Putamen (tissue), 1 donor: ENCODE results near the gene PARG.
"Not testable (repeated sequence)": the region's sequence is repeated elsewhere in the genome, so short reads cannot be mapped to it uniquely, and the experiment has no call there.

ENCODE experiments used
- DNase-seq: peaks from one replicate; pipeline ENCODE4 v3.0.0-alpha.2; 2016; ENCODE audit warnings: low spot score

The PARG gene

GRCh38 chr10:49827297-49827696 lies 114.5 kb downstream of the PARG start:
- DNase-seq: no peak

- DNase-seq: no peak
Measured at GRCh38 chr10:49819234-49819958, 122.4 kb downstream of the PARG start.

- no peak for DNase-seq
Measured at GRCh38 chr10:49817845-49818244, 124.0 kb downstream of the PARG start.

- DNase-seq: no peak
Measured at GRCh38 chr10:49803988-49804387, 137.8 kb downstream of the PARG start.

- DNase-seq: no peak
Measured at GRCh38 chr10:49798275-49798674, 143.6 kb downstream of the PARG start.

- DNase-seq: no peak
Measured at GRCh38 chr10:49791100-49791499, 150.7 kb downstream of the PARG start.

GRCh38 chr10:49784681-49785080 lies 157.1 kb downstream of the PARG start:
- no peak for DNase-seq

GRCh38 chr10:49783645-49784044 lies 158.2 kb downstream of the PARG start:
- no peak for DNase-seq

GRCh38 chr10:49781247-49781646 lies 160.6 kb downstream of the PARG start:
- no peak for DNase-seq

GRCh38 chr10:49778197-49778596 lies 163.6 kb downstream of the PARG start:
- no peak for DNase-seq

GRCh38 chr10:49776851-49777250 lies 165.0 kb downstream of the PARG start:
- DNase-seq: no peak

- no peak for DNase-seq
Measured at GRCh38 chr10:49775014-49775413, 166.8 kb downstream of the PARG start.

- not testable (repeated sequence) for DNase-seq
Measured at GRCh38 chr10:49772944-49773343, 168.9 kb downstream of the PARG start.

- DNase-seq: not testable (repeated sequence)
Measured at GRCh38 chr10:49771046-49771445, 170.8 kb downstream of the PARG start.

GRCh38 chr10:49769692-49770091 lies 172.1 kb downstream of the PARG start:
- DNase-seq: no peak

- DNase-seq: no peak
Measured at GRCh38 chr10:49768731-49769130, 173.1 kb downstream of the PARG start.

GRCh38 chr10:49768329-49768728 lies 173.5 kb downstream of the PARG start:
- no peak for DNase-seq
